Type B pancreatic cell (in vitro differentiated cells): Measurements from ENCODE around the gene LHX6. TPM values are rescaled to one million over a fixed set of nuclear protein-coding genes. Genes with fewer than 3 reads are reported as not detected.

ENCODE experiments used
- DNase-seq: peaks from one replicate; pipeline ENCODE4 v3.0.0; 2021; ENCODE audit warnings: mixed read lengths; ENCODE audit not compliant: unreplicated experiment; ENCODE audit errors: extremely low spot score
- H3K27ac Mint-ChIP-seq: 2 replicates; pipeline ENCODE4 v1.8.0; 2021; ENCODE audit warnings: mild to moderate bottlenecking, mixed read lengths
- H3K27me3 Mint-ChIP-seq: 2 replicates; pipeline ENCODE4 v1.8.0; 2021; ENCODE audit warnings: mixed read lengths
- H3K36me3 Mint-ChIP-seq: 2 replicates; pipeline ENCODE4 v1.8.0; 2021; ENCODE audit warnings: mixed read lengths
- H3K4me1 Mint-ChIP-seq: one replicate; pipeline ENCODE4 v1.8.0; 2021; ENCODE audit warnings: mixed read lengths; ENCODE audit not compliant: unreplicated experiment
- H3K4me3 Mint-ChIP-seq: 2 replicates; pipeline ENCODE4 v1.8.0; 2021; ENCODE audit warnings: mild to moderate bottlenecking, mixed read lengths
- H3K9me3 Mint-ChIP-seq: 2 replicates; pipeline ENCODE4 v1.8.0; 2021; ENCODE audit warnings: mixed read lengths
- CTCF ChIP-seq: fragments of 200-600 bp; sonication (generic); conservative IDR thresholded peaks from 2 replicates; pipeline ENCODE4 v1.5.0; 2021; ENCODE audit warnings: antibody characterized with exemption, mild to moderate bottlenecking
- total RNA-seq: library from RNA; stranded (reverse); gene quantifications from 2 replicates; pipeline ENCODE4 v1.2.1, GENCODE V29; 2021; ENCODE audit warnings: low replicate concordance

LHX6 gene
- total RNA-seq, 1 donor from 2014 or later = 10.0 TPM

- no peak for TF ChIP-seq CTCF
- no peak overlapping the region for H3K27ac Mint-ChIP-seq
- H3K36me3 Mint-ChIP-seq = peaks cover 23% of the 10 kb centered on the region
- no peaks in the 10 kb centered on the region for H3K27me3 Mint-ChIP-seq
- H3K4me3 Mint-ChIP-seq = no peak overlapping the region
- no peak for DNase-seq
- H3K9me3 Mint-ChIP-seq = no peaks in the 10 kb centered on the region
- H3K4me1 Mint-ChIP-seq = peaks cover 19% of the 10 kb centered on the region
Observed at GRCh38 chr9:122258886-122259415, 30.2 kb upstream of the LHX6 start.

GRCh38 chr9:122256206-122256605 is 27.4 kb upstream of the LHX6 start:
- H3K9me3 Mint-ChIP-seq = no peaks in the 10 kb centered on the region
- peaks cover 11% of the 10 kb centered on the region for H3K4me1 Mint-ChIP-seq
- H3K27ac Mint-ChIP-seq = no peak overlapping the region
- TF ChIP-seq CTCF = no peak
- no peak for DNase-seq
- peaks cover 28% of the 10 kb centered on the region for H3K36me3 Mint-ChIP-seq
- no peak overlapping the region for H3K4me3 Mint-ChIP-seq
- H3K27me3 Mint-ChIP-seq = no peaks in the 10 kb centered on the region

GRCh38 chr9:122254761-122255160 is 26.0 kb upstream of the LHX6 start:
- Mint-ChIP-seq H3K4me3 (no peak overlapping the region), H3K4me1 (peaks cover 9% of the 10 kb centered on the region), H3K27ac (no peak overlapping the region), H3K9me3 (no peaks in the 10 kb centered on the region), H3K27me3 (no peaks in the 10 kb centered on the region), H3K36me3 (peaks cover 27% of the 10 kb centered on the region)
- DNase-seq = no peak
- TF ChIP-seq CTCF = no peak

GRCh38 chr9:122252796-122253195 is 24.0 kb upstream of the LHX6 start:
- Mint-ChIP-seq H3K27ac (no peak overlapping the region), H3K9me3 (no peaks in the 10 kb centered on the region), H3K27me3 (no peaks in the 10 kb centered on the region), H3K4me1 (peaks cover 9% of the 10 kb centered on the region), H3K36me3 (peaks cover 27% of the 10 kb centered on the region), H3K4me3 (no peak overlapping the region)
- no peak for DNase-seq
- TF ChIP-seq CTCF = no peak

- TF ChIP-seq CTCF = no peak
- no peak for DNase-seq
- no peak overlapping the region for H3K4me3 Mint-ChIP-seq
- H3K27ac Mint-ChIP-seq = no peak overlapping the region
- no peaks in the 10 kb centered on the region for H3K9me3 Mint-ChIP-seq
- peaks cover 9% of the 10 kb centered on the region for H3K4me1 Mint-ChIP-seq
- H3K36me3 Mint-ChIP-seq = peaks cover 22% of the 10 kb centered on the region
- H3K27me3 Mint-ChIP-seq = no peaks in the 10 kb centered on the region
Observed at GRCh38 chr9:122251351-122251750, 22.6 kb upstream of the LHX6 start.

GRCh38 chr9:122248448-122248865 is 19.7 kb upstream of the LHX6 start:
- DNase-seq = no peak
- no peaks in the 10 kb centered on the region for H3K27me3 Mint-ChIP-seq
- no peak for TF ChIP-seq CTCF
- H3K4me3 Mint-ChIP-seq = no peak overlapping the region
- peaks cover 29% of the 10 kb centered on the region for H3K36me3 Mint-ChIP-seq
- no peaks in the 10 kb centered on the region for H3K9me3 Mint-ChIP-seq
- H3K4me1 Mint-ChIP-seq = peaks cover 3% of the 10 kb centered on the region
- H3K27ac Mint-ChIP-seq = no peak overlapping the region
